Fibroblast of mammary gland (primary cell): ENCODE measurements around the gene MEIOSIN.
"Not testable (repeated sequence)": the region's sequence is repeated elsewhere in the genome, so short reads cannot be mapped to it uniquely, and the experiment has no call there.

Experiments
- DNase-seq: peaks from one replicate; pipeline ENCODE4 v3.0.0-alpha.2; 2010; ENCODE audit warnings: low read depth
- H3K4me3 ChIP-seq: 2 replicates; pipeline ENCODE4 v1.5.1; 2011; ENCODE audit warnings: low read depth, mild to moderate bottlenecking, low read length, moderate library complexity; ENCODE audit not compliant: control insufficient read depth
- TF ChIP-seq, protein P1 (sequence below): conservative IDR thresholded peaks from 2 replicates; pipeline ENCODE4 v1.5.1; 2011; ENCODE audit warnings: low read depth, low read length, inconsistent platforms; ENCODE audit not compliant: control insufficient read depth, insufficient read depth

The MEIOSIN gene, protein sequence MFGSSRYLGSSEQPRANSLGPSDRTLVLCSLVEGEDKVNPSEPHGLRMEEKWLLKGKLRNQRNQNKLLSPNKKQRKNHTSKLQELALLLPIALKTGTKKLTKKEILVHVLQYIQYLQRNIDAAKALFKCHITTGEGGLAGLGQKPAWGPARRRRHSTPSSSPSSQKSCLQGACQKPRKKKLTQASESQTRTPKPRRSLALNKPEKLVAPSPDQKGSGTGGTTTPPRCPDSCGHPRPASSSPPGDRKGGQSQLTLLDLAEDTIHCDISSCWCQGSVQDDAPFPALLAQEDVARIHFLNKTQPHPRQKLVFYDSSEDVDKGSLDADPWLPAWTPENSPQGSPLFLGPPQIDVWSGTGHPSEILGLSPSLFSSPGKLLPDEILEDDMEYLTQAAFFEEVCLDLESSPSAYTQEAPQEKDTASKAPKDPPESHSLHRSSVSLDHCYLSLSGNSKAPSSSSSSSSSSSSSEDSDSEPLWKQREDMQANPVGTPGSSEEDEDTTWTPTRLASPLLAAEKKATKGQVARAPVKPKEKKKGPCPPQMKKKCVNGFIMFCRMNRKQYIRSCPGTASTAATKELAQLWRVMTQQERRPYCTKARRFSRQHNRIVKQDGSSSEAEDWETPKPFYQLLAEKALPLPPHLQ

DNA sequence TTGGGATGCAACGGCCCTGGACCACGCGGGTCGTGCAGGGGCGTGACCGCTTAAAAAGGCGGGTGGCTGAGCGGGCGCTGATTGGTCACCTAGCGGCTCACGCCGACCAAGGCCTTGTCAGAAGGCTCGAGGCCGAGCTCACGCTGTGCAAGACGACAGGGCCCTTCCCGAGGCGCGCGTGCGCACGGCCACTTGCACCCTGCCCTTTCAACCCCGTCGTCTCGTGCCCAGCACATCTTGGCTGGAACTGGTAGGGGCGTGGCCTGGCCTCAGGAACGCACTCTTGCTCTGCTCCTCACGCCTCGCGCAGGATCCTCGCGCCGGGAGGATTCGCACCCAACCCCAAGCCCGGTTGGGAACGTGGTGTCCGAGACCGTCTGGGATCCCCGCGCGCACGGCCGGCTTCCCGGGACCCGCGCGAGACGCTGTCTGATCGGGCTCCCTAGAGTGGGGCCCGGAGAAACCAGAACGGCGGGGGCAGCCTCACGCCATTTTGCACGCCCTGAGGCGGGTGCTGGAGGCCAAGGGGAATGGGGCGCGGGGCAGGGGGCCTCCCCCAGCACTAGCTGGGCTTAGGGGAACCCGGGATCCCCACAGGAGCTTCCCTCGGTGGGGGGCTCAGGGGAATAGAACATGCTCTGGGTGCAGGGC is at the start of gene MEIOSIN:
MEIOSIN (plus strand) TSS at position 280 of the 651 bp plus-strand sequence. CDS start 1,938 bp downstream, outside the sequence.
- TF ChIP-seq, protein P1, sequence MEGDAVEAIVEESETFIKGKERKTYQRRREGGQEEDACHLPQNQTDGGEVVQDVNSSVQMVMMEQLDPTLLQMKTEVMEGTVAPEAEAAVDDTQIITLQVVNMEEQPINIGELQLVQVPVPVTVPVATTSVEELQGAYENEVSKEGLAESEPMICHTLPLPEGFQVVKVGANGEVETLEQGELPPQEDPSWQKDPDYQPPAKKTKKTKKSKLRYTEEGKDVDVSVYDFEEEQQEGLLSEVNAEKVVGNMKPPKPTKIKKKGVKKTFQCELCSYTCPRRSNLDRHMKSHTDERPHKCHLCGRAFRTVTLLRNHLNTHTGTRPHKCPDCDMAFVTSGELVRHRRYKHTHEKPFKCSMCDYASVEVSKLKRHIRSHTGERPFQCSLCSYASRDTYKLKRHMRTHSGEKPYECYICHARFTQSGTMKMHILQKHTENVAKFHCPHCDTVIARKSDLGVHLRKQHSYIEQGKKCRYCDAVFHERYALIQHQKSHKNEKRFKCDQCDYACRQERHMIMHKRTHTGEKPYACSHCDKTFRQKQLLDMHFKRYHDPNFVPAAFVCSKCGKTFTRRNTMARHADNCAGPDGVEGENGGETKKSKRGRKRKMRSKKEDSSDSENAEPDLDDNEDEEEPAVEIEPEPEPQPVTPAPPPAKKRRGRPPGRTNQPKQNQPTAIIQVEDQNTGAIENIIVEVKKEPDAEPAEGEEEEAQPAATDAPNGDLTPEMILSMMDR: no peak
- DNase-seq: no peak
- no peak within 1 kb of the TSS for H3K4me3 ChIP-seq

- DNase-seq: not testable (repeated sequence)
These were observed 48.2 kb upstream of the MEIOSIN start for GRCh38 chr19:45685045-45685444.

GRCh38 chr19:45687599-45687998 is 45.6 kb upstream of the MEIOSIN start:
- no peak overlapping the region for H3K4me3 ChIP-seq
- DNase-seq: no peak
- TF ChIP-seq, protein P1: no peak

More at GRCh38 chr19:45685045-45685444, 48.2 kb upstream of the MEIOSIN start:
- not testable (repeated sequence) for H3K4me3 ChIP-seq

GRCh38 chr19:45691516-45692186 is 41.6 kb upstream of the MEIOSIN start, which contains the start of gene SNRPD2:
TSS of gene SNRPD2 (minus strand) at chr19:45691953. CDS start at chr19:45691888, 65 bp downstream.
- DNase-seq: peak; percentile 94

GRCh38 chr19:45692187-45693105 is 40.8 kb upstream of the MEIOSIN start, which contains the start of gene QPCTL:
TSS of gene QPCTL (plus strand) at chr19:45692666. CDS start at chr19:45692704, 38 bp downstream.
- peak within 1 kb of the TSS; percentile 95 for H3K4me3 ChIP-seq
- DNase-seq: peak; percentile 99
- TF ChIP-seq, protein P1: no peak

More at GRCh38 chr19:45691516-45692186, 41.6 kb upstream of the MEIOSIN start, which contains the start of gene SNRPD2:
- peak within 1 kb of the TSS; percentile 95 for H3K4me3 ChIP-seq
- TF ChIP-seq, protein P1: no peak

DNA sequence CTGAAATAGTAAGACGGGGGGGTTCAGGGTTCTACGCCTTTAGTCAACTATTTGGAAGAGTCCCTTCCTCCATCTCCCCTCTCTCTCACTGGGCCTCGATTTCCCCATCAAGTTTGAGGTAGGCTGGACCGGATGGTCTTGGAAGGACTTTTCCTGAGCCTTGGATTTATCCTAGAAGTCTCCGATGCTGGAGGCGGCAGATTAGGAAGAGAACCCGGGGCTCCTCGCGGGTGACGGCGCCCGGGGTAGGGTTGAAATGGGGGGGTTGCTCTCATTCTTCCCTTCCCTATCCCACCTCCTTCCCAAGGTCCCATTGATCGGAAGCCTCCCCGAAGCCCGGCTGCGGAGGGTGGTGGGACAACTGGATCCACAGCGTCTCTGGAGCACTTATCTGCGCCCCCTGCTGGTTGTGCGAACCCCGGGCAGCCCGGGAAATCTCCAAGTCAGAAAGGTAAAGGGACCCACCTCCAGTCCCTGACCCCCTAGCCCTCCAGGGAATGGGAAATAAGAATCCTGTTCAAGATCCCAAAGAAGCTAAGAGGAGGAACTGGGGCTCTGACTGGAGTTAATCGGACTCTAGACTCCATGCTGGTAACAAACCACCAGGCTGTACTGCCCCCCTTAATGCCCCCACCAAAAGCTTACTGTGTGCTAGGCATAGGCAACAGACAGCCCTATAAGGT is 40.0 kb upstream of the MEIOSIN start:
- peak; percentile 67 for DNase-seq
- TF ChIP-seq, protein P1: peak; percentile 87
- peak overlapping the region; percentile 95 for H3K4me3 ChIP-seq
